ENCODE results near the gene RING1. TPM values are rescaled to one million over a fixed set of nuclear protein-coding genes. Genes with fewer than 3 reads are reported as not detected.

Gene RING1
- total RNA-seq, 1 experiment from 2014 or later: 37.0 TPM

DNA sequence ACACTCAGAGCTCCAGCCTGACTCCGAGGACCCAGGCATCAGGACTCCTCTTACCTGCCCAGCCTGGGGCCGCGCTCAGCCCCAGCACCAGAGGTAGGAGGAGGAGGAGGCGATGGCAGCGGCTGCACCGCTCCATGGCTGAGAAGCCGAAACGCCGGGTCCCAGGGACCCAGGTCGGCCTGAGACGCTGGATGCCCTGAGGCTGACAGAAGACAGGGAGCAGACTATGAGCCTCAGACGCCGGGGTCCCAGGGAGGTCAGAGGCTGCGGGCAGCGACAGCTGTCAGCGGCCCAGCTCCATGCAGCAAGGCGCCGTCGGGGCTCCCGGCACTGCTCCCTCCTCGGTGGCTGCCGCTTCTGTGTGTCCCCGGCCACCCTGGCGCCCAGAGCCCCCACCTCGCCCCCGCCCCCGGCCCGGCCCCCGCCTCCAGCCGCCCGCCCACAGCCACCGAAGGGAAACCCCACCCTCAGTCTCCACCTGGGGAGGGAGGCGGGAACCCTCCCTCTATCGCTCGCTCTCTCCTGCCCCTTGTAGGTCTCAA is 16.1 kb upstream of the RING1 start, which contains the start of gene COL11A2:
COL11A2 (minus strand) TSS at position 363 of the 542 bp plus-strand sequence; CDS start at position 136, 227 bp downstream.
- DNase-seq (ENCODE audit: low read depth): no peak

DNA sequence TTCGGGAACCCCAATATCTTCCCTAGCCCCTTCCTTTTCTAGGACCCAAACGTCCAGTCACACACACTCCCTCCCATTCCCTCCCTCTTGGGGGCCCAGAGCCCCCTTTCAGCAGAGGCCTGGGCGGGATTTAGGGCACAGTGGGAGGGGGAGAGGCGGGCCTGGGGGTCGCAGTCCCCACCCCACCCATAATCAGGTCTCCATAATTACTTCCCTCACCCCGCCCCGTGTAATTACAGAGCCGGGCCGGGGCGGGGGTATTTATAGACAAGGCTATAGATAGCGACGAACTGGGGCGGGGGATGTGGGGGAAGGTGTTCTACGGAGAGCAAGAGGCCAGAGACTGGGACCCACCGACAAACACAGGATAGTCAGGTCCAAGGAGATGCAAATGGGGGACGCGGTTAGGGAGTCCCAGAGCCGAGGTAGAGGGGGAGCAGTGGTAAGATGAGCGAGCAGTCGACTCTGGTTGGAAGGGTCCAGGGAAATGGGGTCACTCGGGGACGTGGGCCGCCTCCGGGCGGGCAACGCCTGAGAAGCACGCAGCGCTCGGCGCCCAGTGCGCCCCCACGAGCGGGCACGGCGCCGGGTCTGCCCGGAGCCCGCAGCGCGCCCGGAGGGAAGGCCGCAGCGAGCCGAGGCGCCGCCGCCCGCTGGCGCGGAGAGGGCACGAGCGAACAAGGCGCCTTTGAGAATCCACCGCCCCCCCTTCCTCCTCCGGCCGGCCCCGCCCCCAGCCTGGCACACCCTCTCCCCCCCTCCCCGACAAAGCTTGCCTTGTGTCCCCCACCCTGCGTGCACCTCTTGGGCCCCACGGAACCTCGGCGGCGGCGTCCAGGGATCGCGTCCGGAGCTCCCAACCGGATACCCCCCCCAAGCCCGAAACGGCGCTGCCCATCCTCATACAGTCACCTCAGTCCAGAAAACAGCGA is 15.4 kb upstream of the RING1 start:
- DNase-seq (ENCODE audit: low read depth): no peak

DNA sequence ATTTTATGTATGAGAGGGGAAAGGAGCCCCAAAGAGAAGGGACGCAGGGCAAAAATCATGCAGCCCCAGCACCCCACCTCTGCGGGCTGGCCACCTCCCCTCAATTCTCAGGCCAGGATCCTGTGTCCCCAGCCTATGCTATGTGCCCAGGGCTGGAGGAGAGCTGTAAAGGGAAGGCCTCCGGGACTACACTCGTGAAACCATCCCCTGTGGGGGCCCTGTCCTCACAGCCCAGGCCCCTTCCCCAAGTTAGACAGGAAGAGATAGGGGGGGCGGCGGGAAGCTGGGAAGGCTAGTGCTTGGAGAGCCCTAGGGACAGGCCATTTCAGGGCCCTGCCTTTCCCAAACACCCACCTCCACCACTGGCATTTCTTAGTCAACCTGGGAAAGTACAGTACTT is 14.7 kb upstream of the RING1 start:
- DNase-seq (ENCODE audit: low read depth): no peak

DNA sequence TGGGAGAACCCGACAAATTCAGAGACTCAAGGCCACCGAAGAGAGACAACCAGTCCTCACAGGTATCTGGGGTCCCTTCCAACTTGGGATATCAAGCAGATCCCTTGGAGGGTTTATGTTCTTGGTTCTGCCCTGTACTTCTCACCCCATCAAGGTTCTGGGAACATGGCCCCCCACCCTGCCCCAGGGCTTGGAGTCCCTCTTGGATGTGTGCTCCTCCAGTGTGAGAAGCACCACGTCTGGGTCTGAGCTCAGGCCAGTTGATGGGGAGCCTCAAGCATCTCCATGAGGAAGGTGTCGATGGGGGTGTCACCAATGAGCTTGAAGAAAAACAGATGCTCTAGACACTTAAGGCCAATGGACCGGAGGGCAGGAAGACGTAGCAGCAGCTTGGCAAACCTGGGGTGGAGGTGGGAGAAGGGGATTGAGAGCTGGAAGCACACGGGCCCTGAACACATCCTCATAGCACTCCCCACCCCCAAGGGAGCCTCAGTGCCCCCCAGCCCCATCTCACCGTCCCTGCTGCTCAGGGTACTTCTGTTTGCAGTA is 13.8 kb upstream of the RING1 start:
- no peak for DNase-seq (ENCODE audit: low read depth)

DNA sequence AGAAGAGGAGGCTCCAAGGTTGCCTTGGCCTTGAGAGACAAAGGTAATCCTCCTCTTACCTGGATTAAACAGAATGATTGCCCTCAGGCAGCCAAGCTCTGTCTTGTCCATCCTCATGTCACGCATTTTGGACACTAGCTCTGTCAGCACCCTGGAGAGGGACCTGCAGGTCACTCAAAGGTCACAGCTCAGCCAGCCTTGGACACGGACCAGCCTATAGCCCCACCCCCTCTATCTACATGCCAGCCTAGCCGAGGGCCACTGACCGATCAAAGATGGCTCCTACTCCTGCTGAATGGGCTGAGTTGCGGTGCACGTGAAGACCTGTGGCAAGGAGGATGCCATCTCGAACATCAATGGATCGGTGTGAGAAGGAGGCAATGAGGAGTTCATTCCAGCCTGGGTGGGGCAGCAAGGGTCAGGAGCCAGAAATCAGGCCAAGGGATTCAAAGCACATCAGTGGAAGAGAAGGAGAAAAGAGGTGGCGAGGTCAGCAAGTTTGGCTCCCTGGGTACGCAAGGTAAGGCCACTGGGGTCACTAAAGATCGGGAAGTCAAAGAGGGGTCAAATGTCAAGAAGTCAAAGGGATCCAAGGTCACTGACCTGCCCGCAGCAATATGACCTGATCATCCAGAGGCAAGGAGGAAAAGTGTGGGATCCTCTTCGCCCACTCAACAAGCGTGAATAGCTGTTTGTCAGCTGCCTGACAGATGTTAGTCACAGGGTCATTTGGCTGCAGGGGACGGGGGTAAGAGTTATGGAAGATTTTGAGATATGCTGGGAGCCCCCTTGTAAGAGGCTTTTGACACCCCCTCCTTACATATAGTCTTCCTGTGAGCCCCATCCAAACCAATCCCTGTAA is 12.8 kb upstream of the RING1 start:
- no peak for DNase-seq (ENCODE audit: low read depth)

DNA sequence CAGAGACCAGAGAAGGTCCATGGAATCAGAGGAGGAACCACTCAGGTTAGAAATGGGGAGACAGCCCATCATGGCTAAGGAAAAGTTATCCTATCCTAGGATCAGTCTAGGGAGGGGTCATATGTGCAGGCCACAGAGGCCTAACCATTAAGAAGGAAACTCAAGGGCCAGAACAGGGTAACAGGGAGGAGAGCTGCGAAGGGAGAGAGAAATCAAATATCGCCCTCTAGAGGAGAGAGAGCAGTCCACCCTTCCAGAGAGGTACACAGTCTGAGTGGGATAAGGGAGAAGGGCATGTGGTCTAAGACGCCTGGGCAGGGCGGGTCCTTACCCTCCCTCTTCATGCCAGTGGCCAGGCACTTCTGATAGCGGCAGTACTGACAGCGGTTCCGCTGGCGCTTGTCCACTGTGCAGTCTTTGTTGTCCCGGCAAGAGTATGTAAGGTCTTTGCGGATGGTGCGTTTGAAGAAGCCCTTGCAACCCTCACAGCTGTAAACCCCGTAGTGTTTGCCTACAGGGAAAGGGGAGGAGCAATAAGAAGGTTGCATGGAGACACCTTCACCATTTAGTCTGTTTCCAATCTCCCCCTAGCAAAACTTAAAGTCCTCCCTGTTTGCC is 10.8 kb upstream of the RING1 start:
- DNase-seq (ENCODE audit: low read depth): peak; percentile 63

DNA sequence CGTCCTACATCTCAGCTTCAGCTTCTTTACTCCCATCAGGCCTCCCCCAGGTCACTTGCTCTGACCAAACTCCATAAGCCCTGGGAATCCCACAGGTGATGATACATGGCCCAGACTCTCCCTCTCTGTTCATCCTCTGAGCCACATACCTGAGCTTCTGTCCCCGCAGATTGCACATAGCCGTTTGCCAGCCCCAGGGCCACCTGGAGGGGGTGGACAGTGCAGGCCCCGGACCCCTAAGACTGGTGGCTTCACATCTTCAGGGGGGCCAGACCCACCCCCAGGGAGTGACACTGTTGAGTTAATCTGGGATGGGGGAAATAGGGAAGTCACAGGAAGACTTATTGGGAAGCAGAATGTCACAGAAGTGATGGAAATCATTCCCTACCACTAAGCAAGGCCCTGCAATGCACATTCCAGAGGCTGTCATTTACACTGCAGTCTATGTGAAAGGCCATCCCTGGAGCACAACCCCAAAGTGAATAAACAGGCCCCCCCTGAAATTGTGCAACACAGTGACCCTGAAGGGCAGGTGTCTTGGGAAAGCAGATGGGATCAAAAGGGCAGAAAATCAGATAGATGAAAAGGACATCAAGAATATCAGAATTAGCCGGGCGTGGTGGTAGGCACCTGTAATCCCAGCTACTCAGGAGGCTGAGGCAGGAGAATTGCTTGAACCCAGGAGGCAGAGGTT is 10.0 kb upstream of the RING1 start:
- DNase-seq (ENCODE audit: low read depth): no peak

DNA sequence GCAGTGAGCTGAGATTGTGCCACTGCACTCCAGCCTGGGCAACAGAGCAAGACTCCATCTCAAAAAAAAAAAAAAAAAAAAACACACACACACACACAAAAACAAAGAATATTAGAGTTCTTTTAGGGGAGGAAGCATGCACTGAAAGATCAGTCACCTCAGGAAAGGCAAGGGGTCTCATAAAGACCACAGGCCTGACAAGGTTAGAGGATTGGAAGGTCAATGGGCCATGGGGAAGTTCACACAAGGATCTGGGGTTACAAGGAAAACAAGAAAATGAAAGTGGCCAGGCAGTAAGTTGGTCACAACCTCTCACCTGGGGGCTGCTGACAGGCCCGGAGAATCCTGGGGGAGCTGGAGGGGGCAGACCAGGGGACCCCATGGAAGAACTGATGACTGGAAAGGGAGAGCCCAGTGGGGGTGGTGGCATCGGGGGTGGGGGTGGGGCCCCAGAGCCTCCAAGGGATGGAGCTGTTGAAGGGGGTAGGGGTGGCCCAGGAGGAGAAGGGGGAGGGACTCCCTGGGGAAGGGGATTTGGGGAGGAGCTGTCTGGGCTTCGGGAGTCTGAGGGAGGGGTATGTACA is 9.4 kb upstream of the RING1 start:
- DNase-seq (ENCODE audit: low read depth): no peak

DNA sequence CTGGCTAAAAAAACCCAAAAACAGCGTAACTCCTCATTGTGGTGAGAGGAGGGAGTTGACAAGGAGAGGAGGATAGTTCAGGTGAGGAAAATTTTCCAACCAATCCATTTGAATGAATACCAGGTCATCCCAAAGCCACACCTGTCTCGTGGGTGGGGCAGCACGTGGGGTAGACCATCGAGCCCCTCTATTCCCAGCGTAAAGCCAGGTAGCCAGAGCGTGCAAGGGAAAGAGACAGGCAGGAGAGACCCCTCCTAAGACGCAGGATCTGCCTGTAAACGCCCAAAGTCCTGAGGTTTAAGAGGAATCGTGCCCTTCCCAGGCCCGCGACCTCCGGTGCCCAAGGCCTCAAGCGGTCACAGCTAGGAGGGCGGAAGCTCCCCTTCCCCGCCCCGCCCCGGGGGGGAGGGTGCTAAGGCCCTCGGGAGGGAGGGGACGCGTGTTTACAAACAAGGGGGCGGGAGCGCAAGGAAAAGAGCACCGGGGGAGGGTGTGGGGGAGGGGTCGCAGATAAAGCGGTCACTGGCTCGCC is 8.5 kb upstream of the RING1 start:
- DNase-seq (ENCODE audit: low read depth): peak; percentile 62

DNA sequence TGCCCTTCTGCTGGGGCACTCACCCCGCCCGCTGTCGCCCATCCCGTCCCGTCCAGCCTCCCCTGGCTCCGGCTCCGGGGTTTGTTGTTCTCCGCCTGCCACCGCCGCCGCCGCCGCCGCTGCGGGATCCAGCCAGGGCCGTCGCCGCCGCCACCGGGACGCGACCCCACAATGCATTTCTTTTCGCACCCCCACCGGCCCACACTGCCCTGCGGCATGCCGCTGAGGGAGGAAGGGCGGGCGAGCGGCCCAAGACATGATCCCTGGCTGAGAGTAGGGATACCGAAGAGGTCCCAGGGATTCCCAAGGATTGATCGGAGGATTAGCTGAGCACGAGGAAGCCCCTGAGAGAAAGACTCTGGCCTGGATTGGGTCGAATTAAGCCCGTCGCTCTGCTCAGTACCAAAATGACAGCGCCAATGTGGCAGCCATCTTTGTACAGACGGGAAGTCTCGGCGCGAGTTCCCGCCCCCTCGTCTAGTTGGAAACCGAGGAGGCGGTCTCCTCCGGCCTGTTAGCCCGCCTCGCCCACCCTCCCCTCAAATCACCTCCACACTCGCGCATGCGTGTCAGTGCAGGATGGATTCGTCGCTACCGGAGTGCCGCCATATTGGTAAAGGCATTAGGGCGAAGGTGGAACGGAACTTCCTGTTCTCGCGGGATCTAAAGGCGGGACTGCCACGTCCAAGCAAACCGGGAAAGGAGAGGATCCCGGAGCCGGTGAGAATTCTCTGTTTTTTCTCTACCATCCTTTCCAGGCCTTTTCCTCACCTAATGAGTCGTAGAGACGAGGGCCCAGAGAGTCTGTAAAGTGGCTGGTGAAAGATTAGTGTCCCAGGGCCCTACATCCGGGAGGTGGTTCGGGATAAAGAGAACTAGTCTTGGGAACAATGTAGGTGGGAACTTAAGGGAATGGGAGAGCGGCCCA is 7.8 kb upstream of the RING1 start, which contains the start of the genes RXRB and SLC39A7:
RXRB (minus strand) TSS at position 447 of the 928 bp plus-strand sequence; CDS start at position 258, 189 bp downstream.
SLC39A7 (plus strand) TSS at position 649 of the 928 bp plus-strand sequence. CDS start 379 bp downstream, outside the sequence.
- DNase-seq (ENCODE audit: low read depth): peak; percentile 98

DNA sequence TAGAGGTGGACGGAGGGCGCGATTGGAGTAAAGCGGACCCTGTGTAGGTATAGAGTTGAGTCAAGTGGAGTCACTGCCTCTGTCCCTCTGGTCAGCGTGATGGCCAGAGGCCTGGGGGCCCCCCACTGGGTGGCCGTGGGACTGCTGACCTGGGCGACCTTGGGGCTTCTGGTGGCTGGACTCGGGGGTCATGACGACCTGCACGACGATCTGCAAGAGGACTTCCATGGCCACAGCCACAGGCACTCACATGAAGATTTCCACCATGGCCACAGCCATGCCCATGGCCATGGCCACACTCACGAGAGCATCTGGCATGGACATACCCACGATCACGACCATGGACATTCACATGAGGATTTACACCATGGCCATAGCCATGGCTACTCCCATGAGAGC is 7.2 kb upstream of the RING1 start:
- DNase-seq (ENCODE audit: low read depth): no peak

DNA sequence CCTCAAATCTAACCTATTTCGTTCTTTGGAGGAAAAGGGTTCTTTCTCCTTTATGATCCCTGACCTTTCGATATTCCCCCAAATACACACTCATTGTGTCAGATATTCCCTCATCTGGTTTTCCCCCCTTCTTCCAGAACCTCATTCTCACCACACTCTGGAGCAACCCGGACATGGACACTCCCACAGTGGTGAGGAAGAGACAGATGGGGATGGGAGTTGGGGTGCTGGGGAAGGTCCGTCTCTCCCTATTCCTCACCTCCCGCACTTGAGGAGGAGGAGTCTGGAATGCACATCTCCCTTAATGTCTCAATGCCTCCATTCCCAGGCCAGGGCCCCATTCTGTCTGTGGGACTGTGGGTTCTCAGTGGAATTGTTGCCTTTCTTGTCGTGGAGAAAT is 6.4 kb upstream of the RING1 start:
- no peak for DNase-seq (ENCODE audit: low read depth)

DNA sequence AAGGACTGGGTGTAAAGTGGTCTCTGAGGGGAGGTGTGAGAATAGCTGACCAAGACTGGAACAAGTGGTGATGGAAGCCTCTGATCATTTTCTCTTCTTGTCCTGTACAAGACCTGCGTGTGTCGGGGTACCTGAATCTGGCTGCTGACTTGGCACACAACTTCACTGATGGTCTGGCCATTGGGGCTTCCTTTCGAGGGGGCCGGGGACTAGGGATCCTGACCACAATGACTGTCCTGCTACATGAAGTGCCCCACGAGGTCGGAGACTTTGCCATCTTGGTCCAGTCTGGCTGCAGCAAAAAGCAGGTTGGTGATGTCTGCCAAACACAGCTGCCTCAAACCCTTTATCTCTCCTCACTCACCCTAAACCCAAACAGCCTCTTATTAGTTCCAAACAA is 5.5 kb upstream of the RING1 start:
- no peak for DNase-seq (ENCODE audit: low read depth)

DNA sequence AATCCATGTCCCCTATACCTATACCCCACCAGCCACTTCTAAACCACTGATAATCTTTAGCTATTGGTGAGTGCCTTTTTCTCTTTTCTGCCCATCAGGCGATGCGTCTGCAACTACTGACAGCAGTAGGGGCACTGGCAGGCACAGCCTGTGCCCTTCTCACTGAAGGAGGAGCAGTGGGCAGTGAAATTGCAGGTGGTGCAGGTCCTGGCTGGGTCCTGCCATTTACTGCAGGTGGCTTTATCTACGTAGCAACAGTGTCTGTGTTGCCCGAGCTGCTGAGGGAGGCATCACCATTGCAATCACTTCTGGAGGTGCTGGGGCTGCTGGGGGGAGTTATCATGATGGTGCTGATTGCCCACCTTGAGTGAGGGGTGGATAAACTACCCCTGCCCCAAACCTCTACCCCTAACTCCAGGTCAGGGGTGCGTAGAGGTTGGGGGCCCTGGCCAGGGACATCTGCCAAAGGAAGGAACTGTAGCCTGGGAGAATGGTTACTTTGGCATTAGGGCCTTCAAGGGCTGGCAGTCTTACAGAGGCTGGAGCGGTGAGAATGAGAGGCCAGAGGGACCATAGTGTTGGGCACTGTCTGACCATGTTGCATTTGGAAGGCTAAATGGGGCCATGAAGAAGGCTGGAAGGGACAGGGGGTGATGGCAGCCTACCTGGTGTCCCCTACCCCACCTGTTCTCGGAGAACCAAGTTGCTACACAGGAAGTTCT is 4.7 kb upstream of the RING1 start:
- DNase-seq (ENCODE audit: low read depth): no peak

DNA sequence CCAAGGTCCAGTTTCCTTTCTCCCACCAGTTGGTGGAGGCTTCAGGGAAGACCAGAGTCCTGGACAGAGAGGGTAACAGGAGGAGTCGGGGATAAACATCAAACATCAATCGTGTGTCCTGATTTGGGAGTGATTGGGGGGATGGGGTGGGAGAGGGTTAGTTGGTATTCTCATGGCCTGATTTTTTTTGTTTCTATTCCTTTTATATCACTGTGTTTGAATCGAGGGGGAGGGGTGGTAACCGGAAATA is 4.2 kb upstream of the RING1 start:
- DNase-seq (ENCODE audit: low read depth): no peak

DNA sequence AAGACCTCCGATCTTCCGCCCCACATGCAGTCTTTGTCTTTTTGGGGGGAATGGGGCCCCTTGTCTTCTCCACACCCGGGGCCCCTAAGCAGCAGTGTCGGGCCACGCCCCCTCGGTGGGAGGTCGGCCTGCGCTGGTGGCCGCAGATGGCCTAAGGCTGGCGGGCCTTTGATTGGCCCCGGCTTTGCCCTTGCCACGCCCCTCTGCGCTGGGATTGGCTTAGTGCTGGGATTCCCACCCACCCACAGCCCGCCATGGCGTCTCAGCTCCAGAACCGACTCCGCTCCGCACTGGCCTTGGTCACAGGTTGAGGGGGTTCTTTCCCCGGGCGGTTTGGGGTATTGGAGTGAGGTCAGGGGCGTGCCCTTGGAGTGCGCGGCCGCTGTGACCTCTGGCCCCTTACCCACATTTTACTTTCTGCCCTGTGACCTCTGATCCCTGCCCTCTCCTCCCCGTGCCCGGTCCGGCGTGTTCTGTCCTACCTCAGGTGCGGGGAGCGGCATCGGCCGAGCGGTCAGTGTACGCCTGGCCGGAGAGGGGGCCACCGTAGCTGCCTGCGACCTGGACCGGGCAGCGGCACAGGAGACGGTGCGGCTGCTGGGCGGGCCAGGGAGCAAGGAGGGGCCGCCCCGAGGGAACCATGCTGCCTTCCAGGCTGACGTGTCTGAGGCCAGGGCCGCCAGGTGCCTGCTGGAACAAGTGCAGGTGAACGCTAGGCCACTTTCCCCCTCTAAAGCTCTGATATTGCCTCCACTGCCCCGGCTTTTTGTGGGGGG is 3.7 kb upstream of the RING1 start, which contains the start of gene HSD17B8:
HSD17B8 (plus strand) TSS at position 241 of the 776 bp plus-strand sequence; CDS start at position 255, 14 bp downstream.
- peak; percentile 83 for DNase-seq (ENCODE audit: low read depth)

All from HT1080 (cell line).